GM23338 (cell line): Measurements from ENCODE around the gene MYO18A. TPM values are rescaled to one million over a fixed set of nuclear protein-coding genes. Genes with fewer than 3 reads are reported as not detected.

Source experiments
- ATAC-seq: fragments of 200-7000 bp; cut with Tn5 transposase; 3 replicates; pipeline ENCODE4 v1.9.1; 2020
- DNase-seq: peaks from one replicate; pipeline ENCODE4 v3.0.0-alpha.2; 2015; ENCODE audit warnings: low spot score
- H2AFZ ChIP-seq: fragments of 200-600 bp; sonication (generic); 2 replicates; pipeline ENCODE4 v1.8.0; 2016; ENCODE audit warnings: antibody characterized with exemption, mild to moderate bottlenecking, moderate library complexity
- H3F3A ChIP-seq: fragments of 200-600 bp; sonication (generic); replicated peaks from 2 replicates; pipeline ENCODE4 v1.8.0; 2017; ENCODE audit warnings: antibody characterized with exemption, mixed run types, low read depth
- H3K27ac ChIP-seq: fragments of 200-600 bp; sonication (generic); 2 replicates; pipeline ENCODE4 v1.6.1; 2016; ENCODE audit warnings: low read depth
- H3K27me3 ChIP-seq: fragments of 200-600 bp; sonication (generic); 2 replicates; pipeline ENCODE4 v1.8.0; 2016; ENCODE audit warnings: mild to moderate bottlenecking, mixed run types, moderate library complexity; ENCODE audit not compliant: insufficient read depth
- H3K36me3 ChIP-seq: fragments of 200-600 bp; sonication (generic); 2 replicates; pipeline ENCODE4 v1.8.0; 2016; ENCODE audit warnings: mild to moderate bottlenecking; ENCODE audit not compliant: insufficient read depth
- H3K4me1 ChIP-seq: fragments of 200-600 bp; sonication (generic); 2 replicates; pipeline ENCODE4 v1.8.0; 2016; ENCODE audit warnings: mild to moderate bottlenecking, moderate library complexity; ENCODE audit not compliant: insufficient read depth
- H3K4me2 ChIP-seq: fragments of 200-600 bp; sonication (generic); 2 replicates; pipeline ENCODE4 v1.7.1; 2017; ENCODE audit warnings: mixed run types
- H3K4me3 ChIP-seq: fragments of 200-600 bp; sonication (generic); 2 replicates; pipeline ENCODE4 v1.6.1; 2016; ENCODE audit warnings: mixed run types
- H3K79me2 ChIP-seq: fragments of 200-600 bp; sonication (generic); replicated peaks from 2 replicates; pipeline ENCODE4 v1.8.0; 2017; ENCODE audit warnings: mild to moderate bottlenecking; ENCODE audit not compliant: insufficient read depth
- H3K9me2 ChIP-seq: fragments of 200-600 bp; sonication (generic); 2 replicates; pipeline ENCODE4 v1.8.0; 2017; ENCODE audit not compliant: insufficient read depth
- H4K20me1 ChIP-seq: fragments of 200-600 bp; sonication (generic); replicated peaks from 2 replicates; pipeline ENCODE4 v1.8.0; 2017; ENCODE audit warnings: mild to moderate bottlenecking; ENCODE audit not compliant: insufficient read depth
- H3K27ac Mint-ChIP-seq: 2 replicates; pipeline ENCODE4 v1.8.0; 2020; ENCODE audit warnings: inconsistent platforms, mild to moderate bottlenecking, moderate library complexity, mixed read lengths
- H3K27me3 Mint-ChIP-seq: 3 replicates; pipeline ENCODE4 v1.8.0; 2022; ENCODE audit warnings: low read depth, mild to moderate bottlenecking, moderate library complexity, mixed read lengths, inconsistent platforms; ENCODE audit not compliant: insufficient read depth, poor library complexity
- H3K36me3 Mint-ChIP-seq: 3 replicates; pipeline ENCODE4 v1.8.0; 2021; ENCODE audit warnings: low read depth, mild to moderate bottlenecking, inconsistent platforms, moderate library complexity, mixed read lengths
- H3K4me1 Mint-ChIP-seq: 3 replicates; pipeline ENCODE4 v1.8.0; 2020; ENCODE audit warnings: mild to moderate bottlenecking, inconsistent platforms, mixed read lengths
- H3K4me3 Mint-ChIP-seq: 3 replicates; pipeline ENCODE4 v1.8.0; 2021; ENCODE audit warnings: moderate library complexity, mild to moderate bottlenecking, inconsistent platforms, mixed read lengths
- H3K9me3 Mint-ChIP-seq: 3 replicates; pipeline ENCODE4 v1.8.0; 2020; ENCODE audit warnings: moderate library complexity, mild to moderate bottlenecking, inconsistent platforms, mixed read lengths
- CREB1 ChIP-seq: fragments of 250-450 bp; sonication (Bioruptor Pico); IDR thresholded peaks from 2 replicates; pipeline ENCODE4 v1.5.0; 2020; ENCODE audit warnings: low read depth, mild to moderate bottlenecking, moderate library complexity
- EZH2 ChIP-seq: fragments of 200-600 bp; sonication (generic); IDR thresholded peaks from one replicate; pipeline ENCODE4 v1.8.0; 2017; ENCODE audit warnings: antibody characterized with exemption, mild to moderate bottlenecking, low read depth; ENCODE audit not compliant: unreplicated experiment
- EZH2phosphoT487 ChIP-seq: fragments of 200-600 bp; sonication (generic); IDR thresholded peaks from one replicate; pipeline ENCODE4 v1.8.1; 2018; ENCODE audit warnings: antibody characterized with exemption; ENCODE audit not compliant: unreplicated experiment
- JUNB ChIP-seq: IDR thresholded peaks from one replicate; pipeline ENCODE4 v1.6.1; 2016; ENCODE audit warnings: antibody characterized with exemption; ENCODE audit not compliant: unreplicated experiment
- NANOG ChIP-seq: IDR thresholded peaks from 2 replicates; pipeline ENCODE4 v1.6.1; 2016; ENCODE audit warnings: antibody characterized with exemption, borderline replicate concordance
- POLR2AphosphoS5 ChIP-seq: IDR thresholded peaks from 2 replicates; pipeline ENCODE4 v1.6.1; 2016; ENCODE audit warnings: antibody characterized with exemption, low read depth
- STAT1 ChIP-seq: IDR thresholded peaks from one replicate; pipeline ENCODE4 v1.6.1; 2016; ENCODE audit warnings: antibody characterized with exemption; ENCODE audit not compliant: unreplicated experiment
- ZNF114 ChIP-seq: fragments of 250-450 bp; sonication (Bioruptor Pico); IDR thresholded peaks from 2 replicates; pipeline ENCODE4 v1.5.0; 2020; ENCODE audit warnings: mild to moderate bottlenecking, moderate library complexity
- ZNF331 ChIP-seq: fragments of 250-450 bp; sonication (Bioruptor Pico); IDR thresholded peaks from 2 replicates; pipeline ENCODE4 v1.5.0; 2020; ENCODE audit warnings: low read depth, mild to moderate bottlenecking, moderate library complexity
- polyA plus RNA-seq: library from polyadenylated mRNA; unstranded; fragments of >200 nt; fragmentation: Nextera tagmentation; extraction: Ambion mirVana; gene quantifications from 2 replicates; pipeline ENCODE4 v1.2.1, GENCODE V29; 2016
- total RNA-seq: library from RNA; depleted of rRNA; stranded (reverse); fragments of >200 nt; shearing (Covaris generic); gene quantifications from 2 replicates; pipeline ENCODE4 v1.2.3, GENCODE V29; 2014
- TF ChIP-seq, protein P1 (sequence below), 2 experiments: fragments of 200-600 bp in 1 of 2; sonication (generic) in 1 of 2; conservative IDR thresholded peaks; 2 replicates each; pipeline versions ENCODE4 v1.5.1 to v1.6.1; 2016 to 2017; ENCODE audit warnings: antibody characterized with exemption in 2 of 2, low read depth in 2 of 2, mild to moderate bottlenecking in 2 of 2, moderate library complexity in 1 of 2
- TF ChIP-seq, protein P2 (sequence below): fragments of 250-450 bp; sonication (Bioruptor Pico); IDR thresholded peaks from 2 replicates; pipeline ENCODE4 v1.5.0; 2020; ENCODE audit warnings: mild to moderate bottlenecking, moderate library complexity
- TF ChIP-seq, protein P3 (sequence below): IDR thresholded peaks from one replicate; pipeline ENCODE4 v1.6.1; 2018; ENCODE audit warnings: antibody characterized with exemption; ENCODE audit not compliant: unreplicated experiment

The MYO18A gene
- total and polyA plus RNA-seq, 2 experiments from 2014 or later = 18.3 to 37.5 TPM

DNA sequence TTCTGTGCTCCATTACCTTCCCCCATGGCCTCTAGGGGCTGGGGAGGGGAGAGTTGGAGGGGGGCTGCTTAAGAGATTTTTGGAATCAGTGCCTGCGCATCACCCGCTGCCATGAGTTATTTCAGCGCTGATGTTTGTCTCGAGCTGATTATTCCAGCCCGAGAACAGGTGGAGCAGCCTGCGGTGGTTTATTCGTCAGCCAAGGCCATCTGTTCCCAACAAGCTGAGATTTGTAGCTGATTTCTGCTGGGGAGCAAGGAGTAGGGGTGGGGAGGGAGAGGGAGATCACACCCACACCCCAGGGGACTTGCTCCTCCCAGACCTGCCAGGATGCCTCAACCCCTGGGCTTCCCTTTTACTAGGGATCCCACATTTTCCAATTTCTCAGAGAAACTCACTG lies 114.2 kb downstream of the MYO18A start:
- Histone ChIP-seq H3K79me2 (no peaks in the 10 kb centered on the region), H3K27me3 (no peaks in the 10 kb centered on the region), H3F3A (peaks cover 5% of the 10 kb centered on the region; the same call in 1 of the 2 replicates), H3K9me2 (no peaks in the 10 kb centered on the region), H3K27ac (no peak overlapping the region), H3K4me2 (no peak overlapping the region), H3K36me3 (no peaks in the 10 kb centered on the region), H4K20me1 (no peaks in the 10 kb centered on the region), H3K4me3 (no peak overlapping the region), H3K4me1 (peaks cover 32% of the 10 kb centered on the region), H2AFZ (no peak overlapping the region)
- Mint-ChIP-seq H3K27ac (no peak overlapping the region), H3K4me1 (peaks cover 54% of the 10 kb centered on the region), H3K4me3 (no peak overlapping the region), H3K9me3 (no peaks in the 10 kb centered on the region), H3K36me3 (no peaks in the 10 kb centered on the region), H3K27me3 (peaks cover 13% of the 10 kb centered on the region)
- TF ChIP-seq, protein P1, sequence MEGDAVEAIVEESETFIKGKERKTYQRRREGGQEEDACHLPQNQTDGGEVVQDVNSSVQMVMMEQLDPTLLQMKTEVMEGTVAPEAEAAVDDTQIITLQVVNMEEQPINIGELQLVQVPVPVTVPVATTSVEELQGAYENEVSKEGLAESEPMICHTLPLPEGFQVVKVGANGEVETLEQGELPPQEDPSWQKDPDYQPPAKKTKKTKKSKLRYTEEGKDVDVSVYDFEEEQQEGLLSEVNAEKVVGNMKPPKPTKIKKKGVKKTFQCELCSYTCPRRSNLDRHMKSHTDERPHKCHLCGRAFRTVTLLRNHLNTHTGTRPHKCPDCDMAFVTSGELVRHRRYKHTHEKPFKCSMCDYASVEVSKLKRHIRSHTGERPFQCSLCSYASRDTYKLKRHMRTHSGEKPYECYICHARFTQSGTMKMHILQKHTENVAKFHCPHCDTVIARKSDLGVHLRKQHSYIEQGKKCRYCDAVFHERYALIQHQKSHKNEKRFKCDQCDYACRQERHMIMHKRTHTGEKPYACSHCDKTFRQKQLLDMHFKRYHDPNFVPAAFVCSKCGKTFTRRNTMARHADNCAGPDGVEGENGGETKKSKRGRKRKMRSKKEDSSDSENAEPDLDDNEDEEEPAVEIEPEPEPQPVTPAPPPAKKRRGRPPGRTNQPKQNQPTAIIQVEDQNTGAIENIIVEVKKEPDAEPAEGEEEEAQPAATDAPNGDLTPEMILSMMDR (conservative IDR thresholded peaks at IDR 0.05; ENCODE audit: low read depth in 2 of 2) = no peak
- TF ChIP-seq, protein P2, sequence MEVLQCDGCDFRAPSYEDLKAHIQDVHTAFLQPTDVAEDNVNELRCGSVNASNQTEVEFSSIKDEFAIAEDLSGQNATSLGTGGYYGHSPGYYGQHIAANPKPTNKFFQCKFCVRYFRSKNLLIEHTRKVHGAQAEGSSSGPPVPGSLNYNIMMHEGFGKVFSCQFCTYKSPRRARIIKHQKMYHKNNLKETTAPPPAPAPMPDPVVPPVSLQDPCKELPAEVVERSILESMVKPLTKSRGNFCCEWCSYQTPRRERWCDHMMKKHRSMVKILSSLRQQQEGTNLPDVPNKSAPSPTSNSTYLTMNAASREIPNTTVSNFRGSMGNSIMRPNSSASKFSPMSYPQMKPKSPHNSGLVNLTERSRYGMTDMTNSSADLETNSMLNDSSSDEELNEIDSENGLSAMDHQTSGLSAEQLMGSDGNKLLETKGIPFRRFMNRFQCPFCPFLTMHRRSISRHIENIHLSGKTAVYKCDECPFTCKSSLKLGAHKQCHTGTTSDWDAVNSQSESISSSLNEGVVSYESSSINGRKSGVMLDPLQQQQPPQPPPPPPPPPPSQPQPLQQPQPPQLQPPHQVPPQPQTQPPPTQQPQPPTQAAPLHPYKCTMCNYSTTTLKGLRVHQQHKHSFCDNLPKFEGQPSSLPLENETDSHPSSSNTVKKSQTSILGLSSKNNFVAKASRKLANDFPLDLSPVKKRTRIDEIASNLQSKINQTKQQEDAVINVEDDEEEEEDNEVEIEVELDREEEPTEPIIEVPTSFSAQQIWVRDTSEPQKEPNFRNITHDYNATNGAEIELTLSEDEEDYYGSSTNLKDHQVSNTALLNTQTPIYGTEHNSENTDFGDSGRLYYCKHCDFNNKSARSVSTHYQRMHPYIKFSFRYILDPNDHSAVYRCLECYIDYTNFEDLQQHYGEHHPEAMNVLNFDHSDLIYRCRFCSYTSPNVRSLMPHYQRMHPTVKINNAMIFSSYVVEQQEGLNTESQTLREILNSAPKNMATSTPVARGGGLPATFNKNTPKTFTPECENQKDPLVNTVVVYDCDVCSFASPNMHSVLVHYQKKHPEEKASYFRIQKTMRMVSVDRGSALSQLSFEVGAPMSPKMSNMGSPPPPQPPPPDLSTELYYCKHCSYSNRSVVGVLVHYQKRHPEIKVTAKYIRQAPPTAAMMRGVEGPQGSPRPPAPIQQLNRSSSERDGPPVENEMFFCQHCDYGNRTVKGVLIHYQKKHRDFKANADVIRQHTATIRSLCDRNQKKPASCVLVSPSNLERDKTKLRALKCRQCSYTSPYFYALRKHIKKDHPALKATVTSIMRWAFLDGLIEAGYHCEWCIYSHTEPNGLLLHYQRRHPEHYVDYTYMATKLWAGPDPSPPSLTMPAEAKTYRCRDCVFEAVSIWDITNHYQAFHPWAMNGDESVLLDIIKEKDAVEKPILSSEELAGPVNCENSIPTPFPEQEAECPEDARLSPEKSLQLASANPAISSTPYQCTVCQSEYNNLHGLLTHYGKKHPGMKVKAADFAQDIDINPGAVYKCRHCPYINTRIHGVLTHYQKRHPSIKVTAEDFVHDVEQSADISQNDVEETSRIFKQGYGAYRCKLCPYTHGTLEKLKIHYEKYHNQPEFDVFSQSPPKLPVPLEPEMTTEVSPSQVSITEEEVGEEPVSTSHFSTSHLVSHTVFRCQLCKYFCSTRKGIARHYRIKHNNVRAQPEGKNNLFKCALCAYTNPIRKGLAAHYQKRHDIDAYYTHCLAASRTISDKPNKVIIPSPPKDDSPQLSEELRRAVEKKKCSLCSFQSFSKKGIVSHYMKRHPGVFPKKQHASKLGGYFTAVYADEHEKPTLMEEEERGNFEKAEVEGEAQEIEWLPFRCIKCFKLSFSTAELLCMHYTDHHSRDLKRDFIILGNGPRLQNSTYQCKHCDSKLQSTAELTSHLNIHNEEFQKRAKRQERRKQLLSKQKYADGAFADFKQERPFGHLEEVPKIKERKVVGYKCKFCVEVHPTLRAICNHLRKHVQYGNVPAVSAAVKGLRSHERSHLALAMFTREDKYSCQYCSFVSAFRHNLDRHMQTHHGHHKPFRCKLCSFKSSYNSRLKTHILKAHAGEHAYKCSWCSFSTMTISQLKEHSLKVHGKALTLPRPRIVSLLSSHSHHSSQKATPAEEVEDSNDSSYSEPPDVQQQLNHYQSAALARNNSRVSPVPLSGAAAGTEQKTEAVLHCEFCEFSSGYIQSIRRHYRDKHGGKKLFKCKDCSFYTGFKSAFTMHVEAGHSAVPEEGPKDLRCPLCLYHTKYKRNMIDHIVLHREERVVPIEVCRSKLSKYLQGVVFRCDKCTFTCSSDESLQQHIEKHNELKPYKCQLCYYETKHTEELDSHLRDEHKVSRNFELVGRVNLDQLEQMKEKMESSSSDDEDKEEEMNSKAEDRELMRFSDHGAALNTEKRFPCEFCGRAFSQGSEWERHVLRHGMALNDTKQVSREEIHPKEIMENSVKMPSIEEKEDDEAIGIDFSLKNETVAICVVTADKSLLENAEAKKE (CRISPR knock-in tag) = no peak
- TF ChIP-seq EZH2 = no peak
- no peak for TF ChIP-seq ZNF114 (CRISPR knock-in tag)
- no peak for TF ChIP-seq POLR2AphosphoS5
- no peak for TF ChIP-seq NANOG
- TF ChIP-seq EZH2phosphoT487 = no peak
- TF ChIP-seq STAT1 = no peak
- TF ChIP-seq ZNF331 = no peak
- TF ChIP-seq, protein P3, sequence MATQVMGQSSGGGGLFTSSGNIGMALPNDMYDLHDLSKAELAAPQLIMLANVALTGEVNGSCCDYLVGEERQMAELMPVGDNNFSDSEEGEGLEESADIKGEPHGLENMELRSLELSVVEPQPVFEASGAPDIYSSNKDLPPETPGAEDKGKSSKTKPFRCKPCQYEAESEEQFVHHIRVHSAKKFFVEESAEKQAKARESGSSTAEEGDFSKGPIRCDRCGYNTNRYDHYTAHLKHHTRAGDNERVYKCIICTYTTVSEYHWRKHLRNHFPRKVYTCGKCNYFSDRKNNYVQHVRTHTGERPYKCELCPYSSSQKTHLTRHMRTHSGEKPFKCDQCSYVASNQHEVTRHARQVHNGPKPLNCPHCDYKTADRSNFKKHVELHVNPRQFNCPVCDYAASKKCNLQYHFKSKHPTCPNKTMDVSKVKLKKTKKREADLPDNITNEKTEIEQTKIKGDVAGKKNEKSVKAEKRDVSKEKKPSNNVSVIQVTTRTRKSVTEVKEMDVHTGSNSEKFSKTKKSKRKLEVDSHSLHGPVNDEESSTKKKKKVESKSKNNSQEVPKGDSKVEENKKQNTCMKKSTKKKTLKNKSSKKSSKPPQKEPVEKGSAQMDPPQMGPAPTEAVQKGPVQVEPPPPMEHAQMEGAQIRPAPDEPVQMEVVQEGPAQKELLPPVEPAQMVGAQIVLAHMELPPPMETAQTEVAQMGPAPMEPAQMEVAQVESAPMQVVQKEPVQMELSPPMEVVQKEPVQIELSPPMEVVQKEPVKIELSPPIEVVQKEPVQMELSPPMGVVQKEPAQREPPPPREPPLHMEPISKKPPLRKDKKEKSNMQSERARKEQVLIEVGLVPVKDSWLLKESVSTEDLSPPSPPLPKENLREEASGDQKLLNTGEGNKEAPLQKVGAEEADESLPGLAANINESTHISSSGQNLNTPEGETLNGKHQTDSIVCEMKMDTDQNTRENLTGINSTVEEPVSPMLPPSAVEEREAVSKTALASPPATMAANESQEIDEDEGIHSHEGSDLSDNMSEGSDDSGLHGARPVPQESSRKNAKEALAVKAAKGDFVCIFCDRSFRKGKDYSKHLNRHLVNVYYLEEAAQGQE = no peak
- no peak for TF ChIP-seq JUNB
- TF ChIP-seq CREB1 (CRISPR knock-in tag) = no peak
- no peak for ATAC-seq
- DNase-seq = no peak
